CD4-positive, alpha-beta T cell treated with Interleukin-4 for 1 hour (primary cell): ENCODE results near the gene NPLOC4.
"Not testable (repeated sequence)": the region's sequence is repeated elsewhere in the genome, so short reads cannot be mapped to it uniquely, and the experiment has no call there.

Experiments
- DNase-seq, 2 donors: peaks; one replicate each; pipeline ENCODE4 v3.0.0-alpha.2; 2020 to 2022

NPLOC4 gene

DNA sequence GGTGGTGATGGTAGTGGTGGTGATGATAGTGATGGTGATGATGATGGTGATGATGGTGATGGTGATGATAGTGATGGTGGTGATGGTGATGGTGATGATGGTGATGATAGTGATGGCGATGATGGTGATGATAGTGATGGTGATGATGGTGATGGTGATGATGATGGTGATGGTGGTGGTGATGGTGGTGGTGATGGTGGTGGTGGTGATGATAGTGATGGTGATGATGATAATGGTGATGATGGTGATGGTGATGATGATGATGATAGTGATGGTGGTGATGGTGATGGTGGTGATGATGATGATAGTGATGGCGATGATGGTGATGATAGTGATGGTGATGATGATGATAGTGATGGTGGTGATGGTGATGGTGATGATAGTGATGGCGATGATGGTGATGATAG is 104.9 kb downstream of the NPLOC4 start:
- not testable (repeated sequence) for DNase-seq

DNA sequence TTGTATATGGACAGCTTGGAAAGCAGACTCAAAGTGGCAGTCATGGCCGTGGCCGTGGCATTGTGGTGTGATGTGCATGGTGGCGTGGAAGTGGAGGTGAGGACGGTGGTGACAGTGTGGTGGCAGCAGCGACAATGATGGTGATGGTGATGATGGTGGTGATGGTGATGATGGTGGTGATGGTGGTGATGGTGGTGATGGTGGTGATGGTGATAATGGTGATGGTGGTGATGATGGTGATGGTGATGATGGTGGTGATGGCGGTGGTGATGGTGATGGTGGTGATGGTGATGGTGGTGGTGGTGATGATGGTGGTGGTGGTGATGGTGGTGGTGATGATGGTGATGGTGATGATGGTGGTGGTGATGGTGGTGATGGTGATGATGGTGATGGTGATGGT is 105.9 kb downstream of the NPLOC4 start:
- not testable (repeated sequence) for DNase-seq

DNA sequence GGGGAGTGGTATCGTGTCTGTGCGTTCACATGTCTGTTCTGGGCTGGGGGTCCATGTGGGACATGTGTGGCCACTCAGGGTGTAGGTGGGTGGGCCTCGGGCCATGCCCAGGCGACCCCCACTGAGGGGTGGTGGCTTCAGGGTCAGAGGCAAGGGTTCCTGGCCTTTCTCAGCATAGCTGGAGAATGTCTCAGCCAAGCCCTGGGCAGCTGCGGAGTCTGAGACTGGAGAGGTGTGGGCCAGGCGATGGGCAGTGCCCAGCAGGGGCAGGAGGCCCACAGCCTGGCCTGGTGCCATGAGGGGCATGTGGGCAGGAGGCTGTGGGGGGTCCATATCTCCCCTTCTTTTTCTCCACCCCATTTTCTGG is 107.5 kb downstream of the NPLOC4 start:
- no peak for DNase-seq

DNA sequence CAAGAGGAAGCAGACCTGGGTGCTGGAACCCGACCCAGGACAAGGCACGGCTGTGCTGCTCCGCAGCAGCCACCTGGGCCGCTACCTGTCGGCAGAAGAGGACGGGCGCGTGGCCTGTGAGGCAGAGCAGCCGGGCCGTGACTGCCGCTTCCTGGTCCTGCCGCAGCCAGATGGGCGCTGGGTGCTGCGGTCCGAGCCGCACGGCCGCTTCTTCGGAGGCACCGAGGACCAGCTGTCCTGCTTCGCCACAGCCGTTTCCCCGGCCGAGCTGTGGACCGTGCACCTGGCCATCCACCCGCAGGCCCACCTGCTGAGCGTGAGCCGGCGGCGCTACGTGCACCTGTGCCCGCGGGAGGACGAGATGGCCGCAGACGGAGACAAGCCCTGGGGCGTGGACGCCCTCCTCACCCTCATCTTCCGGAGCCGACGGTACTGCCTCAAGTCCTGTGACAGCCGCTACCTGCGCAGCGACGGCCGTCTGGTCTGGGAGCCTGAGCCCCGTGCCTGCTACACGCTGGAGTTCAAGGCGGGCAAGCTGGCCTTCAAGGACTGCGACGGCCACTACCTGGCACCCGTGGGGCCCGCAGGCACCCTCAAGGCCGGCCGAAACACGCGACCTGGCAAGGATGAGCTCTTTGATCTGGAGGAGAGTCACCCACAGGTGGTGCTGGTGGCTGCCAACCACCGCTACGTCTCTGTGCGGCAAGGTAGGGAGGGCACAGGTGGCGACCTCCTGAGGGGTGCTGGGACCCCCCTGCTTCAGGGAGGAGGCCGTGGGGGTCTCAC is 108.1 kb downstream of the NPLOC4 start:
- no peak for DNase-seq

GRCh38 chr17:81528384-81528650 is 108.6 kb downstream of the NPLOC4 start:
- no peak for DNase-seq

- DNase-seq, result no peak
Measured at GRCh38 chr17:81527591-81528383, 109.1 kb downstream of the NPLOC4 start, which contains the start of gene FSCN2. Gene FSCN2 (plus strand): TSS chr17:81528377. CDS start chr17:81528532, 155 bp downstream.

GRCh38 chr17:81526662-81527571 is 110.0 kb downstream of the NPLOC4 start:
- DNase-seq, result no peak

DNA sequence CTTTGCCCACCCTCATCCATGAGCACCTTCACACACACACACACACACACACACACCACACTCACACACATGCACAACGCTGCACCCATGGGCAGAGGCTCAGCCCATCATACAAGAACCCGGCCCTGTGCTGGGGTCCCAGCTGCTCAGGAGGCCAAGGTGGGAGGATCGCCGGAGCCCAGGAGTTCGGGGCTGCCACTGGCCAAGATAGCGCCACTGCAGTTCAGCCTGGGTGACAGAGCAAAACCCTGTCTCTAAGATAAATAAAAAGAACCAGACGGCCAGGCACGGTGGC is 112.1 kb downstream of the NPLOC4 start:
- DNase-seq, result no peak

GRCh38 chr17:81524039-81524864 is 112.7 kb downstream of the NPLOC4 start:
- DNase-seq, result no peak

DNA sequence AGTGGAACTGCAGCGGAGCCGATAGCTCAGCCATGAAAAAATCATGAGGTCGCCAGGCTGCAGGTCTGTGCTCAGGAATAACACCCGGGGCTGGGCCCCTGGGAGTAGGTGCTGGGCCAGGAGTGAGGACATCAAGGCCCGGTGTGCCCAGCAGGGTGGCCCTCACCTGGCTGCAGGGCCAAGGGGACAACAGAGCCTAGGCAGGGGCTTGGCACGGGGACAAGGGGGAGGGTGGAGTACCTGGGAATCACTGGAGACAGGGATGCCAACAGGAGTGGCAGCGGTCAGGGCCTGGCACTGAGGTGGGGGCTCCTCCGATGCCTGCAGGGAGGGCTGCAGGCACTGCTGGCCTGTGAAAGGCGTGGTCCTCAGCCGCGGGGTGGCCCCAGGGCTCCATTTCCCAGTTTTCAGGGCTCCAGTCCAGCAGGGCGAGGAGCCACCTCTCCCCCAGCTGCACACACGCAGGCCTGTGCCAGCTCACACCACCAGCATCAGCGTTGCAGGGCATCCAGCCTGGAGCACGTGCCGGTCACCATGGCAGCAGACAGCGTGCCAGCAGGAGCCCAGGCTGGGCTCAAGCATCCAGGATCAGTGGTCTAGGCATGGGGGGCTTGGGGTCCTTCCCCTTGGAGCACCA is 113.4 kb downstream of the NPLOC4 start:
- DNase-seq, result no peak

DNA sequence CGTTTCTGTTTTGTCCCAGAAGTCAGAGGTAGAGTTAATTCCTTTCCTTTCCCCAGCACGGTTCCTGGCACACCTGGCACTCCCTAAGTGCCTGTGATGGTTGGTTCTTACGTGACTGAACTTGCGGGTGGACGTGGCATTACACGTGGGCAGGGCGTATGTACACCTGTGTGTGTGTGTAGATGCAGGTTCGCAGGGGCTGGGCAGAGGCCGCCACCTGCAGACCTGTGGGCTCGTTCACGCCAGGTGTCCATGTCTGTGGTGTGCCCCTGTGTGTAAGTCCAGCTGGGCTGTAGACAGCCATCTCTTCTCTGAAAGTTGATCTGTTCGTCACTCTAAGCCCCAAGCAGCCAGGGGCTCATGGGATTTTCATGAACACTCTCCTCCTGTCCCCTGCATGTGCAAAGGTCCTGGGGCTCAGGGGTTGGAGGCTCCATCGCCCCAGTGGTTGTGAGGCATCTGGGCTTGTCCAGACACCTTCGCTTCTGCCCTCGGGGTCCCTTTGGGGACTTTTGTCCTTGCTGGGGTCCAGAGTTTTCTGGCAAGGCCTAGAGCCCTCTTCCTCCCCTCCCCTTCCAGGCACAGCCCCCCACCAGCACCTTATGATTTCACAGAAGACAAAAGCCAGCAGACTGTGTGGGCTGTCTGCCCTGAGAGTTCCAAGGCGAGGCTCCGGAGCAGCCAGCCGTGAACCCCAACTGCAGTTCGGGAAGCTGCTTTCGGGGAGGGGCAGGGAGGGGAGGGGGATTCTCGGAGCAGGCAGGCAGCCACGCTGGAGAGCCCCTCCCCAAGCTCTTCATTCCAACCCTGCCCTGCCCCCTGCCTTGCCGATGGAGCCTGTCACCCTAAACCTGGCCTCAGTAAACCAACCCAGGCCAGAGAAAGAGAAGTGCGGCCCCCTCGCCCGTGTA is 114.2 kb downstream of the NPLOC4 start:
- no peak for DNase-seq

DNA sequence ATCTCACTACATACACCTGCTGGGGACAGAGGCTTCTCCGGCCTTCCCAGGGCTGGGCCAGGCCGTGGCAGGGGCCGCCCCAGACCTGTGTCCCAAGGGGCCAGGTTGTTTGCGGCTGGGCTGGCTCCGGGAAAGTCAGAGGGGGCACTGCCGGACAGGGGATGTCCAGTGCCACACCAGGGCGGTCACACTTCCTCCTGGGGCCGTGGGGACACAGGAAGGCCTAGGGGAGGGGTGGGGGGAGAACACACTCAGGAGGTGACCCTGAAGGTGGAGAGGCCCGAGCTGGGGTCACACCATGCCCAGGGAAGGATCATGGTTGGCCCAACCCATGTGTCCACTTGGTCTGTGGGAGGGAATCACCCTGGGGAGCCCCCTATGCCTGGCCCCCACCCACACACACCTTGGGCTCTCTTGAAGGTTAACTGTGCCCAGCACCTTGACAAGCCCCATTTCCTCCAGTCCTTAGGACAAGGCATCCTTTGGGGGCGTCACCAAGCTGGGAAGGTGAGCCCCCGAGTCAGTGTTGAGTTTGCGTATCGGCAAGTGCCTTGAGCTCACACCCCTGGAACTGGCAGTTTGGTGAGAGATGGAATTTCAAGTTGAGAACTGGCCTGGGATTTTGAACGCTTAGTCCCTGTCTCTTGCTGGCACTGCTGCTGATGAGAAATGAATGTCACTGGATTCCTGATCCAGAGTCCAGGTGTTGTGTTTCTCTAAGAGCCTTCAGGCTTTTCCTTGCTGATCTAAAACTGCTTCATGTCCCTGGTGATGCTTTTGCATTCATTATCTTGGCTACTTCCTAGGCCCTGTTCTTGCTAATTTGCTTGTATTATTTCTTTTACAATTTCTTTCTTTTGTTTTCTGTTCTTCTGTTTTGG is 116.7 kb downstream of the NPLOC4 start:
- DNase-seq, result no peak

- peak; percentile 73 to 78 for DNase-seq
Measured at GRCh38 chr17:81519284-81520020, 117.5 kb downstream of the NPLOC4 start.

DNA sequence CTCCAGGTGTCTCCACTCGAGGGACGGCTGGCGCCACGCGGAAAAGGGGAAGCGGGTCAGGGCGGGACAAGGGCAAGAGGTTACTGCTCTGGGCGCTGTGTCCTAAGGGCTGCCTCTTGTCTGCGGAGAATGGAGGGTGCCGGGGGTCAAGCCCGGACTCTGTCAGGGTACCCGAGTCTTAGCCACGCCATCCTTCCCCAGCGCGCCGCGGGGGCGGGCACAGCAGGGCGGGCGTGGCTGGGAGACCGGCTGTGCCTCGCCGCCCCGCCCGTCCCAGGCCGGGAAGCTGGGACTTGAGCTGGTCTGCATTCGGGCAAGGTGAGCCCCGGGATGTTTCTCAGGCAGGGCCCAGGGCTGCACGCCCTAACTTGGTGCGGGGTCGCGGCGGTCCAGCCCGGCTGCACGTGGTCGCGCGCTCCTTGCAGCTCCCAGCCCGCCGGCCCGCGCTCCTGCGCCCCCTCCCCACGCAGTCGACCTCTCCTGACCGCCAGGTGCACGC is 118.1 kb downstream of the NPLOC4 start:
- peak in 1 of 2 donors; percentile 31 for DNase-seq

GRCh38 chr17:81518113-81518784 is 118.7 kb downstream of the NPLOC4 start:
- no peak for DNase-seq

GRCh38 chr17:81517339-81518112 is 119.4 kb downstream of the NPLOC4 start:
- DNase-seq, result peak in 1 of 2 donors; percentile 67

DNA sequence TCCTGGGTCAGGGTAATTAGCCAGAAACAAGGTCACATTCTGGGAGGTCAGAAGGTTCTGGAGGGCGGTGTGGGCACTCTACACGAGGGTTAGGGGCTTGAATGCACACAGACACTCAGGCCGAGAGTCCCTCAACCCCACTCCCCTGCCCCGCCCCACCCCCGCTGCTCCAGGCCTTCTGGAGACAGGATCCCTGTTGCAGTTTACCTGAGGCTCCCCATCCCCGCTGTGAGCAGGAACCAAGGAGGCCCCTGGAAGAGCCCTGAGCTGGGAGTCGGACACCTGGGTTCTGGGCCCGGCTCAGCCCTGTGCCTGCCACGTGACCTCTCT is 119.9 kb downstream of the NPLOC4 start:
- DNase-seq, result no peak

- no peak for DNase-seq
Measured at GRCh38 chr17:81516439-81516838, 120.5 kb downstream of the NPLOC4 start.
